ENCODE results near the gene TTBK2. TPM values are rescaled to one million over a fixed set of nuclear protein-coding genes. Genes with fewer than 3 reads are reported as not detected.

Gene TTBK2
- total RNA-seq, 1 experiment from 2014 or later, result 18.6 TPM

DNA sequence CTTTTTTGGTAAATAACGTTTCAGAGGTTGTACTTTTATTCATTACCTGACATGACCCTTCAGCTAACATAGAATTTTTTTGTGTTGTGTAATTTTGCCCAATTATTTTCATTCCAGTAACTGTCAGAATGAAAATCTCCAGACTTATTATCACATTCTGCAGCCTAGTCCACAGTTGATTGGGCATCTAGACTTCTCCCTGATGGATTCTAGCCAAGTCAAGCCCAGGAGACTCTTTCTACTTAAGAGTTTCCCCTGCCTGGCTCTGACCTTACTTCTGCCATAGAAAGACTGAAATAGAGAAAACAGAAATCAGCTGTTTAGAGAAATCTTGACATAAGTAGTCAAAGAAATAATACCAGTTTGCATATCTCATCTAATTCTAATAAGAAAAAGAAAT is 100.8 kb downstream of the TTBK2 start (continued):
- TF ChIP-seq, protein P1, sequence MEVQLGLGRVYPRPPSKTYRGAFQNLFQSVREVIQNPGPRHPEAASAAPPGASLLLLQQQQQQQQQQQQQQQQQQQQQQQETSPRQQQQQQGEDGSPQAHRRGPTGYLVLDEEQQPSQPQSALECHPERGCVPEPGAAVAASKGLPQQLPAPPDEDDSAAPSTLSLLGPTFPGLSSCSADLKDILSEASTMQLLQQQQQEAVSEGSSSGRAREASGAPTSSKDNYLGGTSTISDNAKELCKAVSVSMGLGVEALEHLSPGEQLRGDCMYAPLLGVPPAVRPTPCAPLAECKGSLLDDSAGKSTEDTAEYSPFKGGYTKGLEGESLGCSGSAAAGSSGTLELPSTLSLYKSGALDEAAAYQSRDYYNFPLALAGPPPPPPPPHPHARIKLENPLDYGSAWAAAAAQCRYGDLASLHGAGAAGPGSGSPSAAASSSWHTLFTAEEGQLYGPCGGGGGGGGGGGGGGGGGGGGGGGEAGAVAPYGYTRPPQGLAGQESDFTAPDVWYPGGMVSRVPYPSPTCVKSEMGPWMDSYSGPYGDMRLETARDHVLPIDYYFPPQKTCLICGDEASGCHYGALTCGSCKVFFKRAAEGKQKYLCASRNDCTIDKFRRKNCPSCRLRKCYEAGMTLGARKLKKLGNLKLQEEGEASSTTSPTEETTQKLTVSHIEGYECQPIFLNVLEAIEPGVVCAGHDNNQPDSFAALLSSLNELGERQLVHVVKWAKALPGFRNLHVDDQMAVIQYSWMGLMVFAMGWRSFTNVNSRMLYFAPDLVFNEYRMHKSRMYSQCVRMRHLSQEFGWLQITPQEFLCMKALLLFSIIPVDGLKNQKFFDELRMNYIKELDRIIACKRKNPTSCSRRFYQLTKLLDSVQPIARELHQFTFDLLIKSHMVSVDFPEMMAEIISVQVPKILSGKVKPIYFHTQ (CRISPR knock-in tag; IDR thresholded peaks at IDR 0.05), result no peak
- TF ChIP-seq, protein P2, sequence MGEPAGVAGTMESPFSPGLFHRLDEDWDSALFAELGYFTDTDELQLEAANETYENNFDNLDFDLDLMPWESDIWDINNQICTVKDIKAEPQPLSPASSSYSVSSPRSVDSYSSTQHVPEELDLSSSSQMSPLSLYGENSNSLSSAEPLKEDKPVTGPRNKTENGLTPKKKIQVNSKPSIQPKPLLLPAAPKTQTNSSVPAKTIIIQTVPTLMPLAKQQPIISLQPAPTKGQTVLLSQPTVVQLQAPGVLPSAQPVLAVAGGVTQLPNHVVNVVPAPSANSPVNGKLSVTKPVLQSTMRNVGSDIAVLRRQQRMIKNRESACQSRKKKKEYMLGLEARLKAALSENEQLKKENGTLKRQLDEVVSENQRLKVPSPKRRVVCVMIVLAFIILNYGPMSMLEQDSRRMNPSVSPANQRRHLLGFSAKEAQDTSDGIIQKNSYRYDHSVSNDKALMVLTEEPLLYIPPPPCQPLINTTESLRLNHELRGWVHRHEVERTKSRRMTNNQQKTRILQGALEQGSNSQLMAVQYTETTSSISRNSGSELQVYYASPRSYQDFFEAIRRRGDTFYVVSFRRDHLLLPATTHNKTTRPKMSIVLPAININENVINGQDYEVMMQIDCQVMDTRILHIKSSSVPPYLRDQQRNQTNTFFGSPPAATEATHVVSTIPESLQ (CRISPR knock-in tag; IDR thresholded peaks at IDR 0.05), result no peak
- TF ChIP-seq SMAD4 (CRISPR knock-in tag; IDR thresholded peaks at IDR 0.05) (no peak), CREM (CRISPR knock-in tag; IDR thresholded peaks at IDR 0.05) (no peak), GTF2I (CRISPR knock-in tag; conservative IDR thresholded peaks at IDR 0.05) (no peak), NR1H2 (CRISPR knock-in tag; IDR thresholded peaks at IDR 0.05) (no peak), GRHL2 (CRISPR knock-in tag; IDR thresholded peaks at IDR 0.05; ENCODE audit: insufficient replicate concordance, severe bottlenecking) (no peak)

DNA sequence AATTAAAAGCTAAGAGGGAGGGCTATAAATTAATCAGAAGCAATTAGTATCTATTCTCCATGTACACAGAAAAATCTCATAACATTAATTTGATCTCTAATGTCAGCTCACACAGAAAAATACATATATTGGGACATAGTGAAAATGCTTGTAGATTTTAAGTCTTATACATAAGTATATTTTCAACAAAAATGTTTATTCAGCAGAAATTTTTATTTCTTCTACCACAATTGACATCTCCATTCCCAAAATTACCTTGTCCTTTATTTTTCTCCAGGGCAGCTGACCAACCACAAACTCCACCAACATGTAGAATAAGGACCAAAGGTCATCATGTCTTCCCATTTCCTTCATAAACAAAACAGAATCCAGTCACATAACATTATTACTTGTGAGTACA is 109.1 kb downstream of the TTBK2 start:
- Mint-ChIP-seq H3K36me3 (no peaks in the 10 kb centered on the region), H3K4me3 (no peak overlapping the region), H3K4me1 (no peaks in the 10 kb centered on the region), H3K27me3 (ENCODE audit: low read depth) (no peaks in the 10 kb centered on the region), H3K9me3 (no peaks in the 10 kb centered on the region), H3K27ac (no peak overlapping the region)
- TF ChIP-seq TEAD4 (CRISPR knock-in tag; IDR thresholded peaks at IDR 0.05), result no peak
- TF ChIP-seq, protein P3, sequence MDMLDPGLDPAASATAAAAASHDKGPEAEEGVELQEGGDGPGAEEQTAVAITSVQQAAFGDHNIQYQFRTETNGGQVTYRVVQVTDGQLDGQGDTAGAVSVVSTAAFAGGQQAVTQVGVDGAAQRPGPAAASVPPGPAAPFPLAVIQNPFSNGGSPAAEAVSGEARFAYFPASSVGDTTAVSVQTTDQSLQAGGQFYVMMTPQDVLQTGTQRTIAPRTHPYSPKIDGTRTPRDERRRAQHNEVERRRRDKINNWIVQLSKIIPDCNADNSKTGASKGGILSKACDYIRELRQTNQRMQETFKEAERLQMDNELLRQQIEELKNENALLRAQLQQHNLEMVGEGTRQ (CRISPR knock-in tag; IDR thresholded peaks at IDR 0.05), result no peak
- no peak for TF ChIP-seq ZNF138 (CRISPR knock-in tag; conservative IDR thresholded peaks at IDR 0.05)
- no peak for TF ChIP-seq SOX15 (CRISPR knock-in tag; IDR thresholded peaks at IDR 0.05)
- no peak for TF ChIP-seq GRHL2 (CRISPR knock-in tag; IDR thresholded peaks at IDR 0.05; ENCODE audit: insufficient replicate concordance, severe bottlenecking)
- CTCF ChIA-PET, result interaction anchor here (1.0 kb wide), 1 partner anchor 10 kb away, joined by 3 read pairs; no protein-coding TSS in a partner anchor
- no peak for ATAC-seq
- POLR2A ChIA-PET, result no interaction called here
- no peak for DNase-seq (ENCODE audit: low spot score)

DNA sequence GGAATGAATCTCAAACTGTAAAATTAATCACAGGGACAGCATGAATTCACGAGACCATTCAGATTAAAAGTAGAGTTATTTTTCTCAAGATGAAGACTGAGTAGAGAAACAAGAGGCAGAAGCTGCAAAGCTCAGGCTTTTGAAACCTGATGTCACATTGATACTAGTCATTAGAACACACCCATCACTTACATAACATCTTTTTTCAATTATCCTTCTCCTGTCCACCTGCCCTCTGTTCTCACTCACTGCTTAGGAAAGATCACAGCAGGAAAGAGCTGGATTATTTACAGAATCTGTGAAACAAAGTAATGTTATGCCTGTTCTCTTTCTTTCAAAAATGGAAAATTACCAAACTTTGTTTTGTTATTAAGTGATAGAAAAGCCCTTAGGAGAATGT is 111.7 kb downstream of the TTBK2 start:
- no peaks in the 10 kb centered on the region for H3K9me3 Mint-ChIP-seq
- no peak overlapping the region for H3K27ac Mint-ChIP-seq
- no peaks in the 10 kb centered on the region for H3K27me3 Mint-ChIP-seq (ENCODE audit: low read depth)
- TF ChIP-seq FOXP1 (CRISPR knock-in tag; IDR thresholded peaks at IDR 0.05; ENCODE audit: borderline replicate concordance) (no peak), NR1H2 (CRISPR knock-in tag; IDR thresholded peaks at IDR 0.05) (no peak), SMAD3 (CRISPR knock-in tag; IDR thresholded peaks at IDR 0.05; ENCODE audit: borderline replicate concordance) (no peak), SMAD4 (CRISPR knock-in tag; IDR thresholded peaks at IDR 0.05) (no peak), TCF7 (CRISPR knock-in tag; IDR thresholded peaks at IDR 0.05; ENCODE audit: low read depth) (no peak), SOX15 (CRISPR knock-in tag; IDR thresholded peaks at IDR 0.05) (no peak), ZNF219 (CRISPR knock-in tag; IDR thresholded peaks at IDR 0.05; ENCODE audit: borderline replicate concordance) (no peak)
- no peak for ATAC-seq
- CTCF ChIA-PET, result interaction anchor here (1.0 to 1.7 kb wide), 3 partner anchors 8 to 118 kb away, joined by 3 to 5 read pairs (median 5); no protein-coding TSS in a partner anchor
- H3K4me3 Mint-ChIP-seq, result no peak overlapping the region
- H3K36me3 Mint-ChIP-seq, result no peaks in the 10 kb centered on the region
- DNase-seq (ENCODE audit: low spot score), result no peak
- no peaks in the 10 kb centered on the region for H3K4me1 Mint-ChIP-seq
- POLR2A ChIA-PET, result no interaction called here

DNA sequence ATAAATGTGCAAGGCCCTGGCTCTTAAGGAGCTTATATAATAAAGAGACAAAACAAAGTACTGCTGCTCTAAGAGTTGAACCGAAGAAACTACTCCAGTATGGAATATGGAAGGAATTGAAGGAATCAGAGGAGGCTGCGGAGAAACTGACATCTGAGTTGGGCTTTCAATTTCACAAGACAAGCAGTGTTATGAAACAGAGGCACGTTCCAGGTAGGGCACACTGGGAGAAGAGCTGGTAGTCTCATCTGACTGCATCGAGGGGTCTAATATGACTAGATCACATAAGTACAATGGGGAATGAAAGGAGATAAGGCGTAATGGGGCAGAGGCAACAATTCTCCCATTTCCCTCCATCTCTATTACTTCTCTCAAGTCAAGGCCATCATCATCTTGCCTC is 115.3 kb downstream of the TTBK2 start:
- POLR2A ChIA-PET, result no interaction called here
- no peak overlapping the region for H3K27ac Mint-ChIP-seq
- ATAC-seq, result no peak
- no peaks in the 10 kb centered on the region for H3K27me3 Mint-ChIP-seq (ENCODE audit: low read depth)
- TF ChIP-seq NR3C1 (CRISPR knock-in tag; conservative IDR thresholded peaks at IDR 0.05; ENCODE audit: low read depth), result no peak
- H3K4me3 Mint-ChIP-seq, result no peak overlapping the region
- H3K4me1 Mint-ChIP-seq, result no peaks in the 10 kb centered on the region
- H3K36me3 Mint-ChIP-seq, result peaks cover 3% of the 10 kb centered on the region; the same call in 1 of the 2 replicates
- H3K9me3 Mint-ChIP-seq, result no peaks in the 10 kb centered on the region
- no peak for DNase-seq (ENCODE audit: low spot score)
- CTCF ChIA-PET, result interaction anchor here (2.5 kb wide), 1 partner anchor 122 kb away, joined by 7 read pairs; no protein-coding TSS in a partner anchor

Data from WTC11 (cell line).